ENCODE data around the gene SOS1.
"Not testable (repeated sequence)": the region's sequence is repeated elsewhere in the genome, so short reads cannot be mapped to it uniquely, and the experiment has no call there.

The SOS1 gene

DNA sequence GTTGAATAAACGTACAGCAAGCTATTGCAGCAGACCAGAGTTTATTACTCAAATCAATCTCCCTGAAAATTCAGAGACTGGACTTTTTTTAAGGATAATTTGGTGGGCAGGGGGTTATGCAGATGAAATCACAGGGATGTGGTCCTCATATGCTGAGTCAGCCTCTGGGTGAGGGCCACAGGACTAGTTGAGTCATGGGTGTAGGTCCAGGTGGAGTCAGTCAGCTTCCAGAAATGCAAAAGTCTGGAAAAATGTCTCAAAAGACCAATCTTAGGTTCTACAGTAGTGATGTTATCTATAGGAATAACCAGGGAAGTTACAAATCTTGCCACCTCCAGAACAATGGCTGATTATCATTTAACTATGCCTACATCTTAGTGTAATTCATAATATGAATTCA, 180.1 kb downstream of the SOS1 start:
- 70% methylated on average over 1 of the region's 1 CpG for WGBS
- H3K27me3 ChIP-seq (ENCODE audit: insufficient read depth, low read length): no peaks in the 10 kb centered on the region
- peaks cover 26% of the 10 kb centered on the region for H3K4me1 ChIP-seq (ENCODE audit: insufficient read depth, low read length)
- H3K9ac ChIP-seq (ENCODE audit: low read depth, low read length): no peak overlapping the region
- no peak overlapping the region for H3K4me3 ChIP-seq (ENCODE audit: low read length)
- H3K27ac ChIP-seq (ENCODE audit: low read depth, low read length): no peak overlapping the region
- no peaks in the 10 kb centered on the region for H3K36me3 ChIP-seq (ENCODE audit: insufficient read depth, low read length)
- no peaks in the 10 kb centered on the region for H3K9me3 ChIP-seq (ENCODE audit: insufficient read depth, low read depth, low read length)

DNA sequence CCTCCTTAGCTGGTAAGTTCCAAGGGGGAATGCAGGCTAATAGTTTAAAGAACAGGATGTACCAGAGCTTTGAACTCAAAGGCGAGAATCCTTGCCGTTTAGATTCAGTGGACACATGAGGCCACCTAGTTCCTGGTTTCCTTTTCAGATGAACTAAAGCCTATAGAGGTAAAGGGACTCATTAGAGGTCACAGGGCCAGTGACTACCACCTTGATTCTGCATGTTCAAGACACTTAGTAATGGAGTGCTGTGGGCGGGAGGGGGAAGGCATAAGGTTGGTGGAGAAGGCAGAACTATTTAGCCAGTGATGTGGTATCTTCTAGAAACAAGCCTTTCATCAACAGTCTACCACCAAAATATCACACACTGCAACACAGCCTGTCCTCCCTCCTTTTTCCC, 183.3 kb downstream of the SOS1 start:
- Histone ChIP-seq H3K4me3 (ENCODE audit: low read length) (no peak overlapping the region), H3K9ac (ENCODE audit: low read depth, low read length) (no peak overlapping the region), H3K4me1 (ENCODE audit: insufficient read depth, low read length) (no peaks in the 10 kb centered on the region), H3K27ac (ENCODE audit: low read depth, low read length) (no peak overlapping the region), H3K27me3 (ENCODE audit: insufficient read depth, low read length) (no peaks in the 10 kb centered on the region), H3K36me3 (ENCODE audit: insufficient read depth, low read length) (no peaks in the 10 kb centered on the region), H3K9me3 (ENCODE audit: insufficient read depth, low read depth, low read length) (no peaks in the 10 kb centered on the region)
- WGBS: 88% methylated on average over 3 of the region's 3 CpGs

DNA sequence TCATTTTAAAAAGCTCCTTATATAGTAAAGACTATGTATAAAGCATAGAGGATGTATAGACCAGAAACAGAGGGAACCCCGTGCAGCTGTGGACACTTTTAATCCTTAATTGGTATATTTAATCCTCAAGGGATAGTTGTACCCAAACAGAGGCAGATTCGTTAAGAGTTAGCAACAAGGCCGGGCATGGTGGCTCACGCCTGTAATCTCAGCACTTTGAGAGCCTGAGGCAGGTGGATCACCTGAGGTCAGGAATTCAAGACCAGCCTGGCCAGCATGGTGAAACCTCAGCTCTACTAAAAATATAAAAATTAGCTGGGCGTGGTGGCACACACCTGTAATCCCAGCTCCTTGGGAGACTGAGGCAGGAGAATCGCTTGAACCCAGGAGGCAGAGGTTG, 184.3 kb downstream of the SOS1 start:
- 94% methylated on average over 6 of the region's 6 CpGs for WGBS
- H3K27ac ChIP-seq (ENCODE audit: low read depth, low read length); H3K9ac ChIP-seq (ENCODE audit: low read depth, low read length); H3K4me3 ChIP-seq (ENCODE audit: low read length); H3K4me1 ChIP-seq (ENCODE audit: insufficient read depth, low read length); H3K36me3 ChIP-seq (ENCODE audit: insufficient read depth, low read length); H3K9me3 ChIP-seq (ENCODE audit: insufficient read depth, low read depth, low read length); H3K27me3 ChIP-seq (ENCODE audit: insufficient read depth, low read length): not testable (repeated sequence)

DNA sequence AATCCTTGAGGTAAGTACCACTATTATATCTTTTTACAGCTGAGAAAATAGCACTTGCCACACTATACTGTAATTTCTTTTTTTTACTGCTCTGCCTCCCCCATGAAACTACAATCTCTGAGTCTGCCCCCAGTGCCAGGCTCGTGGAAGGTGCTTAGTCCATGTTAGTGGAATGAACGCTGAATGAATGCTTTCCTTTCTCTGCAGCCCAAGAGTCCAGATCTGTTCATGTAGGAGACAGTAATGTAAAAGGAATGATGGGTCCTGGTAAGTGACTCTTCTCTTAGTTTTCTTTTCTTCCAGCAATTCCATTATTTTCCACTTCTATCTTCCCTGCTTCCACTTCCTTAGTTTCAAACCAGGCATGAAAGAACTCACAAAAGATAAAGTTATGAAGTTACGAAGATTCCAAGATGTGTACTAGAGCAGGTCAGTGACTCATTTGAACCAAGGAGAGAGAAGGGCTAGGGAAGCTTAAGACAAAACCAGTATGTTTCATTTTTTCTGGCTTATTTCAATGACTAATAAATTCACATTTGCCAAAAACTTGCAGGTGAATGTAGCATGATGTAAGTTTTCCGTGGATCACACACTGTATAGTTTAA, 185.2 kb downstream of the SOS1 start:
- Histone ChIP-seq H3K27ac (ENCODE audit: low read depth, low read length) (no peak overlapping the region), H3K4me3 (ENCODE audit: low read length) (no peak overlapping the region), H3K36me3 (ENCODE audit: insufficient read depth, low read length) (no peaks in the 10 kb centered on the region), H3K4me1 (ENCODE audit: insufficient read depth, low read length) (no peaks in the 10 kb centered on the region), H3K27me3 (ENCODE audit: insufficient read depth, low read length) (no peaks in the 10 kb centered on the region), H3K9me3 (ENCODE audit: insufficient read depth, low read depth, low read length) (no peaks in the 10 kb centered on the region), H3K9ac (ENCODE audit: low read depth, low read length) (no peak overlapping the region)
- WGBS: 93% methylated on average over 3 of the region's 4 CpGs

DNA sequence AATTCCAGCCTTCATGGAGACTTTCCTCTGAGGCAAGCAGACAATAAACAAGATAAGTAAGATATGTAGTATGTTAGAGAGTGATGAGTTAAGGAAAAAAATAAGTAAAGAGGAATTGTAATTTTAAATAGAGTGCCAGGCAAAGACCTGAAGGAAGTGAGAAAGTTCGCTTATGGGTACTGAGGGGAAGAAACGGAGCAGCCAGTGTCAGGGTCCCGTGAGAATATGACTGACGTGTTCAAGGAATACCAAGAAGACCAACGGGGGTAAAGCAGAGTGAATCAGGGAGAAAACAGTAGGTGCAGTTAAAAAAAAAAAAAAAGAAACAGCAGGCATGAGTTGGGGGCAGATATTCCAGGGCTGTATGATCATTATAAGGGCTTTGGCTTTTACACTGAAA, 186.1 kb downstream of the SOS1 start:
- Histone ChIP-seq H3K9me3 (ENCODE audit: insufficient read depth, low read depth, low read length) (no peaks in the 10 kb centered on the region), H3K27ac (ENCODE audit: low read depth, low read length) (no peak overlapping the region), H3K4me1 (ENCODE audit: insufficient read depth, low read length) (no peaks in the 10 kb centered on the region), H3K36me3 (ENCODE audit: insufficient read depth, low read length) (no peaks in the 10 kb centered on the region), H3K4me3 (ENCODE audit: low read length) (no peak overlapping the region), H3K9ac (ENCODE audit: low read depth, low read length) (no peak overlapping the region), H3K27me3 (ENCODE audit: insufficient read depth, low read length) (no peaks in the 10 kb centered on the region)
- 82% methylated on average over 5 of the region's 5 CpGs for WGBS

DNA sequence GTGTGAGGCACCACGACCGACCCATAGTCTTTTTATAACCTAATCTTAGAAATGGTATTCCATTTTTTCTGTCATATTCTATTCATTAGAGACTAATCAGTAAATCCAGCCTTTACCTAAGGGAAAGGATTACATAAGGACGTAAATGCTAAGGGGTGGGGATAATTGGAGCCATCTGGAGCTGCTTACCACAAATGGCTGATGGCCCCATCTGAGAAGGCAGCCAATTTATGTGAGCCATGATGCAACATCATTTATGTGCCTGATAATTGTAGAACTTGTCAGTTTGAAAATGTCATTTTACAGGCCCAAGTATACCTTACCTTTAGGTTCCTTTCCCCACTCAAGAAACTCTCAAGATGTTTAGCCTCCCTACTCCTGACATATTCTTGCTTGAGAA, 187.2 kb downstream of the SOS1 start:
- no peak overlapping the region for H3K4me3 ChIP-seq (ENCODE audit: low read length)

DNA sequence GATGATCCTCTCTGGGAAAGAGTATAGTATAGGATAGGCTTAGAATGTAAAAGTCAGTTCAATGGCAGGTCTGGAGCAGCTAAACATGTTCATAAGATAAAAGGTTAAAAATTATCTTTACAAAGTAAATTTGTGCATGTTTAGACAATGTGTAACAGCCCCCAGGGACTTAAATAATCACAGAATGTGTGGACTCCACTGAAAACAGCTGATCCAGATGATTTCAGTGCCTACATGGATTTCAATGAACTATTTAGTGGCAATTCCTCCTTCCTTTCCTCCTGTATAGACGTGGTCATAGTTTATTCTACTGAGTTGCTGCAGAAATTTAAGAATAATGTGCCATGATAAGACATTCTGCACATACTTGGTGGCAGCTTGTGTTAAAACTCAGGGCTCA, 188.3 kb downstream of the SOS1 start:
- Histone ChIP-seq H3K36me3 (ENCODE audit: insufficient read depth, low read length) (no peaks in the 10 kb centered on the region), H3K4me3 (ENCODE audit: low read length) (no peak overlapping the region), H3K27ac (ENCODE audit: low read depth, low read length) (no peak overlapping the region), H3K4me1 (ENCODE audit: insufficient read depth, low read length) (no peaks in the 10 kb centered on the region), H3K27me3 (ENCODE audit: insufficient read depth, low read length) (no peaks in the 10 kb centered on the region), H3K9ac (ENCODE audit: low read depth, low read length) (no peak overlapping the region), H3K9me3 (ENCODE audit: insufficient read depth, low read depth, low read length) (no peaks in the 10 kb centered on the region)
- 83% methylated on average over 1 of the region's 1 CpG for WGBS

More for the DNA sequence above, 187.2 kb downstream of the SOS1 start:
- Histone ChIP-seq H3K9me3 (ENCODE audit: insufficient read depth, low read depth, low read length) (no peaks in the 10 kb centered on the region), H3K9ac (ENCODE audit: low read depth, low read length) (no peak overlapping the region), H3K27ac (ENCODE audit: low read depth, low read length) (no peak overlapping the region), H3K36me3 (ENCODE audit: insufficient read depth, low read length) (no peaks in the 10 kb centered on the region), H3K27me3 (ENCODE audit: insufficient read depth, low read length) (no peaks in the 10 kb centered on the region), H3K4me1 (ENCODE audit: insufficient read depth, low read length) (no peaks in the 10 kb centered on the region)
- WGBS: 96% methylated on average over 3 of the region's 3 CpGs
